GM20000 (cell line): Measurements from ENCODE around the gene PARVA.

Source experiments
- DNase-seq: peaks from one replicate; pipeline ENCODE4 v3.0.0; 2012; ENCODE audit warnings: low spot score
- CTCF ChIP-seq: IDR thresholded peaks from 2 replicates; pipeline ENCODE4 v1.5.1; 2012; ENCODE audit warnings: mild to moderate bottlenecking, control low read depth; ENCODE audit errors: extremely low read depth, missing control alignments

PARVA gene

GRCh38 chr11:12409621-12410005 is 32.2 kb downstream of the PARVA start:
- TF ChIP-seq CTCF, result no peak
- no peak for DNase-seq

GRCh38 chr11:12410006-12410728 is 32.8 kb downstream of the PARVA start:
- no peak for DNase-seq
- TF ChIP-seq CTCF, result no peak

- DNase-seq, result no peak
- TF ChIP-seq CTCF, result no peak
These were observed 34.0 kb downstream of the PARVA start for GRCh38 chr11:12411393-12411792.

- DNase-seq, result peak; percentile 19
- TF ChIP-seq CTCF, result no peak
These were observed 34.7 kb downstream of the PARVA start for GRCh38 chr11:12411806-12412727.

- TF ChIP-seq CTCF, result no peak
- DNase-seq, result no peak
These were observed 36.0 kb downstream of the PARVA start for GRCh38 chr11:12413141-12414052.

- no peak for DNase-seq
- no peak for TF ChIP-seq CTCF
These were observed 37.2 kb downstream of the PARVA start for GRCh38 chr11:12414611-12415010.
